ENCODE measurements around the gene NRCAM. TPM values are rescaled to one million over a fixed set of nuclear protein-coding genes. Genes with fewer than 3 reads are reported as not detected.

Gene NRCAM
- total and polyA plus RNA-seq, 10 of the 15 experiments (the other 5 are each of a cell fraction or from before 2014, with no cell fraction given), result 0.30 to 2.0 (median 1.0) TPM

- TF ChIP-seq ZNF622 (IDR thresholded peaks at IDR 0.05) (no peak), TBL1XR1 (IDR thresholded peaks at IDR 0.05; ENCODE audit: low read depth, low read length) (no peak), POU2F2 (IDR thresholded peaks at IDR 0.05; ENCODE audit: borderline replicate concordance, low read depth, low read length) (peak; percentile 32; the same call in 1 of the 3 replicates), SREBF2 (IDR thresholded peaks at IDR 0.05; ENCODE audit: low read length) (no peak), SIN3A (IDR thresholded peaks at IDR 0.05; ENCODE audit: low read depth, low read length) (no peak), ATF2 (IDR thresholded peaks at IDR 0.05; ENCODE audit: low read length) (peak; percentile 55; the same call in 1 of the 2 replicates), BCL11A (IDR thresholded peaks at IDR 0.05; ENCODE audit: low read depth, low read length) (no peak), PKNOX1 (IDR thresholded peaks at IDR 0.05) (peak; percentile 92), STAT1 (conservative IDR thresholded peaks at IDR 0.05) (no peak), FOXM1 (IDR thresholded peaks at IDR 0.05; ENCODE audit: low read depth, low read length) (0 out of 2 replicates have a peak, but pooled peaks have one; percentile 43), MTA3 (IDR thresholded peaks at IDR 0.05; ENCODE audit: borderline replicate concordance, low read length) (no peak), IKZF2 (IDR thresholded peaks at IDR 0.05) (peak; percentile 30 to 59; a peak in 3 of 4 replicates), SRF (IDR thresholded peaks at IDR 0.05; ENCODE audit: low read depth in 2 of 2, low read length in 2 of 2) (no peak), HCFC1 (IDR thresholded peaks at IDR 0.05; ENCODE audit: low read length) (no peak), IRF4 (IDR thresholded peaks at IDR 0.05; ENCODE audit: low read depth, low read length) (0 out of 2 replicates have a peak, but pooled peaks have one; percentile 13), TARDBP (IDR thresholded peaks at IDR 0.05; ENCODE audit: borderline replicate concordance) (no peak), MTA2 (IDR thresholded peaks at IDR 0.05; ENCODE audit: low read depth) (no peak; the same call in 1 of the 2 replicates), USF2 (IDR thresholded peaks at IDR 0.05; ENCODE audit: borderline replicate concordance, low read depth, low read length) (no peak), EP300 (IDR thresholded peaks at IDR 0.05; ENCODE audit: borderline replicate concordance in 1 of 2, control insufficient read depth in 1 of 2, low read depth in 2 of 2, low read length in 2 of 2) (peak; percentile 68 to 75; a peak in 2 of 4 replicates), ZNF207 (IDR thresholded peaks at IDR 0.05; ENCODE audit: borderline replicate concordance) (no peak), CBFB (IDR thresholded peaks at IDR 0.05; ENCODE audit: low read depth) (no peak), ZBTB4 (CRISPR knock-in tag; IDR thresholded peaks at IDR 0.05) (no peak), EGR1 (IDR thresholded peaks at IDR 0.05; ENCODE audit: borderline replicate concordance in 1 of 2, low read depth in 2 of 2, low read length in 2 of 2) (no peak), WRNIP1 (IDR thresholded peaks at IDR 0.05; ENCODE audit: borderline replicate concordance, low read depth, low read length) (no peak), GABPA (IDR thresholded peaks at IDR 0.05; ENCODE audit: low read depth) (no peak), POLR2AphosphoS2 (IDR thresholded peaks at IDR 0.05; ENCODE audit: low read depth, low read length) (no peak)
These were observed 185.7 kb downstream of the NRCAM start (continued) for GRCh38 chr7:108270385-108271015.
